ENCODE results near the gene REEP3. TPM values are rescaled to one million over a fixed set of nuclear protein-coding genes. Genes with fewer than 3 reads are reported as not detected.

The REEP3 gene
- total and polyA plus RNA-seq, 2 of the 4 experiments (the other 2 are of a cell fraction): 11.7 to 28.9 TPM

DNA sequence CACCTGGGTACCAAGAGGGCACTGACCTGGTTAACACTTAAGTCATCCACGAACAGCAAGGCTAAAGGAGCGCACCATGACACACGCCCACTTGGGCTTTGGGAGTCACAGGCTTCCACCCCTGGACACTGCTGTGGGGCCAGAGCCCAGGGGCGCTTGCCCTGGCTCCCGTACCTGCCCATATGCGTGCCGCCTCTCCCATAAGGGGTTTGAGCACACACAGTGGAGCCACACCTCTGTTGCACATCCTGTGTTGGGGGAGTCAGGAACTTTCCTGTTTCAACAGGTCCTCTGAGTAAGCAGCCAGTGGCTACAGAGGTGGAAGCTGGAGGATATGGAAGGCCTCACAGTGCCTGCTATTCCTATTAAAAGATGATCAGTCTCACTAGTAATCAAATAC lies 152.0 kb downstream of the REEP3 start:
- H3K56ac ChIP-seq (ENCODE audit: extremely low read depth, insufficient read depth, low read length): no peak overlapping the region
- DNase-seq: no peak
- H2BK15ac ChIP-seq (ENCODE audit: low read depth, low read length): no peak overlapping the region
- dilution Hi-C loops (cut with HindIII; ENCODE audit: low sequenced_read_pairs, unreplicated experiment): no loop called here
- 90% methylated on average over 2 of the region's 7 CpGs; no CpG with 5 or more reads in 1 of the 2 experiments for WGBS, 2 experiments (ENCODE audit: extremely low coverage in 2 of 2, insufficient read length in 1 of 2)
- no peak overlapping the region for H2BK120ac ChIP-seq (ENCODE audit: low read depth, low read length)
- H4K20me1 ChIP-seq (ENCODE audit: insufficient read depth, low read length): no peaks in the 10 kb centered on the region
- H3K9me3 ChIP-seq (ENCODE audit: control insufficient read depth, insufficient read depth, low read length): no peaks in the 10 kb centered on the region
- no peak overlapping the region for H2AK5ac ChIP-seq (ENCODE audit: low read depth, low read length)
- no peak overlapping the region for H2AK9ac ChIP-seq (replicated peaks; ENCODE audit: low read depth, low read length, poor library complexity)
- in situ Hi-C loops (cut with MboI; ENCODE audit: low sequenced_read_pairs): no loop called here
- no peaks in the 10 kb centered on the region for H3K36me3 ChIP-seq (ENCODE audit: control insufficient read depth, insufficient read depth, low read length)
- no peak overlapping the region for H3K4me2 ChIP-seq (ENCODE audit: low read depth, low read length)
- no peak overlapping the region for H3K4me3 ChIP-seq (ENCODE audit: insufficient read depth, low read depth, low read length)
- no peak overlapping the region for H3K9ac ChIP-seq (ENCODE audit: low read depth, low read length)
- BruUV-seq (replicated peaks): no TSS peak
- no peak overlapping the region for H2BK5ac ChIP-seq (ENCODE audit: low read depth, low read length, poor library complexity, severe bottlenecking)
- H3K27me3 ChIP-seq (ENCODE audit: control insufficient read depth, insufficient read depth, low read length): no peaks in the 10 kb centered on the region
- 0 out of 2 replicates have a peak, but pooled peaks cover 6% of the 10 kb centered on the region for H3K9me1 ChIP-seq (ENCODE audit: insufficient read depth, low read length)
- H3K4me1 ChIP-seq (ENCODE audit: control insufficient read depth, insufficient read depth, low read length): no peaks in the 10 kb centered on the region; the same call in 1 of the 2 replicates
- H2AFZ ChIP-seq (replicated peaks; ENCODE audit: low read length, poor library complexity): no peak overlapping the region
- no peak overlapping the region for H3K4ac ChIP-seq (ENCODE audit: low read depth, low read length)
- intact Hi-C loops (cut with micrococcal nuclease): no loop called here
- H4K8ac ChIP-seq (ENCODE audit: low read depth in 2 of 2, low read length in 2 of 2): no peak overlapping the region
- ChIA-PET POLR2A (ENCODE audit: unreplicated experiment) (no interaction called here), CTCF (no interaction called here)
- no peak overlapping the region for H2BK20ac ChIP-seq (ENCODE audit: low read depth, low read length)
- H4K5ac ChIP-seq (ENCODE audit: low read depth, low read length): no peak overlapping the region
- no peak overlapping the region for H4K91ac ChIP-seq (ENCODE audit: insufficient read depth, low read depth, low read length)
- H3K27ac ChIP-seq (ENCODE audit: insufficient read depth, low read length): no peak overlapping the region
- no peaks in the 10 kb centered on the region for H3K79me1 ChIP-seq (ENCODE audit: low read depth in 1 of 2, low read length in 2 of 2)
- H3K18ac ChIP-seq (ENCODE audit: low read depth, low read length): no peak overlapping the region
- no peak for ATAC-seq (ENCODE audit: low read depth)
- H3K23ac ChIP-seq (ENCODE audit: low read depth, low read length): no peak overlapping the region
- no peak overlapping the region for H3K14ac ChIP-seq (replicated peaks; ENCODE audit: low read depth, low read length)
- TF ChIP-seq BHLHE40 (IDR thresholded peaks at IDR 0.05; ENCODE audit: low read depth, low read length): no peak
- TF ChIP-seq, protein P1, sequence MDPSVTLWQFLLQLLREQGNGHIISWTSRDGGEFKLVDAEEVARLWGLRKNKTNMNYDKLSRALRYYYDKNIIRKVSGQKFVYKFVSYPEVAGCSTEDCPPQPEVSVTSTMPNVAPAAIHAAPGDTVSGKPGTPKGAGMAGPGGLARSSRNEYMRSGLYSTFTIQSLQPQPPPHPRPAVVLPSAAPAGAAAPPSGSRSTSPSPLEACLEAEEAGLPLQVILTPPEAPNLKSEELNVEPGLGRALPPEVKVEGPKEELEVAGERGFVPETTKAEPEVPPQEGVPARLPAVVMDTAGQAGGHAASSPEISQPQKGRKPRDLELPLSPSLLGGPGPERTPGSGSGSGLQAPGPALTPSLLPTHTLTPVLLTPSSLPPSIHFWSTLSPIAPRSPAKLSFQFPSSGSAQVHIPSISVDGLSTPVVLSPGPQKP (IDR thresholded peaks at IDR 0.05; ENCODE audit: borderline replicate concordance, low read depth, low read length): no peak
- TF ChIP-seq, protein P2, sequence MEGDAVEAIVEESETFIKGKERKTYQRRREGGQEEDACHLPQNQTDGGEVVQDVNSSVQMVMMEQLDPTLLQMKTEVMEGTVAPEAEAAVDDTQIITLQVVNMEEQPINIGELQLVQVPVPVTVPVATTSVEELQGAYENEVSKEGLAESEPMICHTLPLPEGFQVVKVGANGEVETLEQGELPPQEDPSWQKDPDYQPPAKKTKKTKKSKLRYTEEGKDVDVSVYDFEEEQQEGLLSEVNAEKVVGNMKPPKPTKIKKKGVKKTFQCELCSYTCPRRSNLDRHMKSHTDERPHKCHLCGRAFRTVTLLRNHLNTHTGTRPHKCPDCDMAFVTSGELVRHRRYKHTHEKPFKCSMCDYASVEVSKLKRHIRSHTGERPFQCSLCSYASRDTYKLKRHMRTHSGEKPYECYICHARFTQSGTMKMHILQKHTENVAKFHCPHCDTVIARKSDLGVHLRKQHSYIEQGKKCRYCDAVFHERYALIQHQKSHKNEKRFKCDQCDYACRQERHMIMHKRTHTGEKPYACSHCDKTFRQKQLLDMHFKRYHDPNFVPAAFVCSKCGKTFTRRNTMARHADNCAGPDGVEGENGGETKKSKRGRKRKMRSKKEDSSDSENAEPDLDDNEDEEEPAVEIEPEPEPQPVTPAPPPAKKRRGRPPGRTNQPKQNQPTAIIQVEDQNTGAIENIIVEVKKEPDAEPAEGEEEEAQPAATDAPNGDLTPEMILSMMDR (conservative IDR thresholded peaks at IDR 0.05; ENCODE audit: low read depth, low read length): no peak
- TF ChIP-seq RFX5 (IDR thresholded peaks at IDR 0.05; ENCODE audit: low read depth, low read length): no peak
- TF ChIP-seq RCOR1 (IDR thresholded peaks at IDR 0.05; ENCODE audit: insufficient replicate concordance, low read length): no peak
- no peak for TF ChIP-seq MXI1 (IDR thresholded peaks at IDR 0.05; ENCODE audit: borderline replicate concordance, low read depth, low read length)
- no peak for TF ChIP-seq RAD21 (IDR thresholded peaks at IDR 0.05; ENCODE audit: low read length)
- TF ChIP-seq FOS (IDR thresholded peaks at IDR 0.05; ENCODE audit: low read depth, low read length): no peak
- no peak for TF ChIP-seq SMC3 (IDR thresholded peaks at IDR 0.05; ENCODE audit: low read depth, low read length)
- TF ChIP-seq CEBPB (IDR thresholded peaks at IDR 0.05; ENCODE audit: low read depth, low read length): no peak
- TF ChIP-seq, protein P3, sequence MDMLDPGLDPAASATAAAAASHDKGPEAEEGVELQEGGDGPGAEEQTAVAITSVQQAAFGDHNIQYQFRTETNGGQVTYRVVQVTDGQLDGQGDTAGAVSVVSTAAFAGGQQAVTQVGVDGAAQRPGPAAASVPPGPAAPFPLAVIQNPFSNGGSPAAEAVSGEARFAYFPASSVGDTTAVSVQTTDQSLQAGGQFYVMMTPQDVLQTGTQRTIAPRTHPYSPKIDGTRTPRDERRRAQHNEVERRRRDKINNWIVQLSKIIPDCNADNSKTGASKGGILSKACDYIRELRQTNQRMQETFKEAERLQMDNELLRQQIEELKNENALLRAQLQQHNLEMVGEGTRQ (IDR thresholded peaks at IDR 0.05; ENCODE audit: low read depth, low read length): no peak
- TF ChIP-seq CHD1 (IDR thresholded peaks at IDR 0.05; ENCODE audit: low read depth, low read length): no peak
- no peak for TF ChIP-seq MAZ (IDR thresholded peaks at IDR 0.05; ENCODE audit: borderline replicate concordance, low read depth, low read length)
- TF ChIP-seq POLR2A (IDR thresholded peaks at IDR 0.05; ENCODE audit: low read depth, low read length): no peak
- TF ChIP-seq MAFK (IDR thresholded peaks at IDR 0.05; ENCODE audit: low read depth, low read length): no peak
- no peak for TF ChIP-seq NFE2L2 (IDR thresholded peaks at IDR 0.05; ENCODE audit: low read depth, low read length)

Data from IMR-90 (cell line).